Spleen (tissue), 13 donors: ENCODE data around the gene PEX10. TPM values are rescaled to one million over a fixed set of nuclear protein-coding genes. Genes with fewer than 3 reads are reported as not detected.
A peak's percentile ranks its signal among the peaks of the same experiment; 100 is the strongest.
"Not testable (repeated sequence)": the region's sequence is repeated elsewhere in the genome, so short reads cannot be mapped to it uniquely, and the experiment has no call there.

ENCODE experiments used
- DNase-seq: peaks from one replicate; pipeline ENCODE4 v3.0.0-alpha.2; 2020
- H3K27ac ChIP-seq, 8 donors: fragments of 200-600 bp; sonication (generic) in 7 of 8; 1 replicate in 4 of 8; 2 replicates in 4 of 8; pipeline versions ENCODE4 v1.5.0 to v1.8.0; 2016 to 2021; ENCODE audit warnings: inconsistent platforms in 4 of 8, mild to moderate bottlenecking in 4 of 8, moderate library complexity in 1 of 8
- H3K27me3 ChIP-seq, 7 donors: fragments of 200-600 bp; sonication (generic) in 6 of 7; replicated peaks in 1 of 7; 1 replicate in 4 of 7; 2 replicates in 3 of 7; pipeline versions ENCODE4 v1.5.0 to v1.8.0; 2016 to 2021; ENCODE audit warnings: inconsistent platforms in 3 of 7, mild to moderate bottlenecking in 1 of 7
- H3K36me3 ChIP-seq, 6 donors: fragments of 200-600 bp; sonication (generic) in 5 of 6; 1 replicate in 4 of 6; 2 replicates in 2 of 6; pipeline versions ENCODE4 v1.5.0 to v1.8.0; 2016 to 2021; ENCODE audit warnings: inconsistent platforms in 2 of 6
- H3K4me1 ChIP-seq, 6 donors: fragments of 200-600 bp; sonication (generic) in 5 of 6; 1 replicate in 3 of 6; 2 replicates in 3 of 6; pipeline versions ENCODE4 v1.5.0 to v1.8.0; 2016 to 2021; ENCODE audit warnings: inconsistent platforms in 3 of 6
- H3K4me3 ChIP-seq, 8 donors: fragments of 200-600 bp; sonication (generic) in 7 of 8; 1 replicate in 4 of 8; 2 replicates in 4 of 8; pipeline versions ENCODE4 v1.5.0 to v1.8.0; 2016 to 2021; ENCODE audit warnings: inconsistent platforms in 4 of 8, mild to moderate bottlenecking in 4 of 8, moderate library complexity in 2 of 8
- H3K9me3 ChIP-seq, 8 donors: fragments of 200-600 bp; sonication (generic) in 7 of 8; 1 replicate in 4 of 8; 2 replicates in 4 of 8; pipeline versions ENCODE4 v1.5.0 to v1.8.0; 2016 to 2021; ENCODE audit warnings: inconsistent platforms in 4 of 8
- POLR2A ChIP-seq, 3 donors: fragments of 450-650 bp; IDR thresholded peaks; one replicate each; pipeline ENCODE4 v1.5.1; 2017; ENCODE audit warnings: antibody characterized with exemption in 3 of 3, mild to moderate bottlenecking in 1 of 3
- POLR2AphosphoS5 ChIP-seq, 3 donors: sonication (generic); formaldehyde crosslinking; IDR thresholded peaks; one replicate each; pipeline ENCODE4 v1.5.1; 2017; ENCODE audit warnings: antibody characterized with exemption in 3 of 3
- WGBS, 5 donors: extraction: QIAGEN DNeasy Blood & Tissue Kit in 3 of 5; methylation state at CpG; one replicate each; pipeline versions ENCODE4 v1.1.5 to v1.1.7; 2013 to 2018; 5-methylcytosine and 5-hydroxymethylcytosine counted together
- intact Hi-C: fragments of 100-400 bp; cut with DNase I; formaldehyde crosslinking; loops from one replicate; pipeline ENCODE4 v1.15.0; 2023; ENCODE audit warnings: low total_unique reads
- long read RNA-seq, 2 donors: transcript quantifications; one replicate each; lab custom pipeline, GENCODE V29; 2026
- polyA plus RNA-seq, 3 donors: library from polyadenylated mRNA; stranded (reverse); fragments of 200-250 nt; gene quantifications; one replicate each; pipeline ENCODE4 v1.2.1, GENCODE V29; 2013
- total RNA-seq, 7 donors: library from RNA; depleted of rRNA in 3 of 7; stranded (reverse); fragments of >200 nt in 3 of 7; fragmentation: NEBNext Ultra II Directional in 4 of 7; extraction: Animal tissue kit (Norgen Biotek cat#: 25700) in 4 of 7; gene quantifications; one replicate each; pipeline versions ENCODE4 v1.1.0 to v1.2.1, GENCODE V29; 2016 to 2021
- TF ChIP-seq, protein P1 (sequence below), 11 experiments: fragments of 200-600 bp in 7 of 11; fragments of 450-650 bp in 4 of 11; sonication (generic) in 4 of 11; IDR thresholded peaks in 8 of 11; conservative IDR thresholded peaks in 3 of 11; 1 replicate in 7 of 11; 2 replicates in 4 of 11; pipeline versions ENCODE4 v1.4.0 to v1.8.0; 2016 to 2021; ENCODE audit warnings: antibody characterized with exemption in 11 of 11, inconsistent platforms in 4 of 11, mild to moderate bottlenecking in 1 of 11
- donor health status: healthy with polysubstance abuse.
- donor health status: DM: no; HTN: no; CAD: no; lungs with moderate emphysema.
- donor health status: DM: no; HTN: no; CAD: no.
- donor health status: Bipolar disorder and iron deficiency.
- donor health status: healthy.
- donor health status: DM: no; HTN: no; CAD: no.
- donor health status: DM: yes; HTN: yes; CAD: no.

Gene PEX10
- total RNA-seq: 10 to 100 TPM; 10.2 to 18.9 (median 16.3) TPM
- polyA plus RNA-seq: 10 to 100 TPM; 12.5 to 19.1 (median 13.0) TPM
- long read RNA-seq, donor 1, transcript PEX10-202 (6 exons, 1,997 nt): major isoform, 9 of 9 reads
- long read RNA-seq, donor 1, partial matches to known transcripts: 0 of 9 reads
- long read RNA-seq, donor 1, other reads (novel, unspliced or antisense): 0 of 9 reads
- long read RNA-seq, donor 2, transcript PEX10-202 (6 exons, 1,997 nt): major isoform, 7 of 7 reads
- long read RNA-seq, donor 2, partial matches to known transcripts: 0 of 7 reads
- long read RNA-seq, donor 2, other reads (novel, unspliced or antisense): 0 of 7 reads

DNA sequence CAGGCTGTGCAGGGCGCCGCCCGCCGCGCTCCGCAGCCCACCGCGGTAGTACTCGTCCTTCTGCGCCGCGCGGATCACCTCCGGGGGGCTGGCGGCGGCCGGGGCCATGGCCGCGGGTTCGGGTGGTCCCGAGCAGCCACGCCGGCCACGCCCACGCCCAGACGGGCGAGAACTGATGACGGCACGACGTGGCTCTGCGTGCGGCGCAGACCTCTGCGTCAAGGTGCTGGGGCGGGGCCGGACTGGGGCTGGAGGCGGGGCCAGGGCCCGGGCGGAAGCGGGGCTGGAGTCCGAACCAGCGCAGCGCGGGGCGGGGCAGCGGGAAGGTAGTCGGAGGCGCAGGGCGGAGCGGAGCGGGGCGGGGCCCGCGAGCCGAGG, at the start of gene PEX10:
Gene PEX10, minus strand, starts transcription at position 170 of the 378 bp plus-strand sequence. Its CDS starts 62 bp downstream, at position 108.
- Histone ChIP-seq H3K27me3 (peaks cover 0 to 24% (median 2%) of the 10 kb centered on the region in 7 donors), H3K9me3 (no peaks in the 10 kb centered on the region), H3K4me1 (peaks cover 29 to 70% (median 53%) of the 10 kb centered on the region in 6 donors), H3K36me3 (peaks cover 0 to 30% (median 18%) of the 10 kb centered on the region in 6 donors), H3K4me3 (peak within 1 kb of the TSS; percentile 75 to 97 (median 86)), H3K27ac (peak within 1 kb of the TSS; percentile 82 to 93 (median 89))
- intact Hi-C loops: loop anchor here (5.0 kb wide), 1 partner anchor 135 kb away; no protein-coding TSS in a partner anchor
- TF ChIP-seq POLR2AphosphoS5 (IDR thresholded peaks at IDR 0.05): peak; percentile 89 to 93 (median 90)
- TF ChIP-seq POLR2A (IDR thresholded peaks at IDR 0.05): peak in 2 of 3 donors; percentile 2 to 86
- TF ChIP-seq, protein P1, sequence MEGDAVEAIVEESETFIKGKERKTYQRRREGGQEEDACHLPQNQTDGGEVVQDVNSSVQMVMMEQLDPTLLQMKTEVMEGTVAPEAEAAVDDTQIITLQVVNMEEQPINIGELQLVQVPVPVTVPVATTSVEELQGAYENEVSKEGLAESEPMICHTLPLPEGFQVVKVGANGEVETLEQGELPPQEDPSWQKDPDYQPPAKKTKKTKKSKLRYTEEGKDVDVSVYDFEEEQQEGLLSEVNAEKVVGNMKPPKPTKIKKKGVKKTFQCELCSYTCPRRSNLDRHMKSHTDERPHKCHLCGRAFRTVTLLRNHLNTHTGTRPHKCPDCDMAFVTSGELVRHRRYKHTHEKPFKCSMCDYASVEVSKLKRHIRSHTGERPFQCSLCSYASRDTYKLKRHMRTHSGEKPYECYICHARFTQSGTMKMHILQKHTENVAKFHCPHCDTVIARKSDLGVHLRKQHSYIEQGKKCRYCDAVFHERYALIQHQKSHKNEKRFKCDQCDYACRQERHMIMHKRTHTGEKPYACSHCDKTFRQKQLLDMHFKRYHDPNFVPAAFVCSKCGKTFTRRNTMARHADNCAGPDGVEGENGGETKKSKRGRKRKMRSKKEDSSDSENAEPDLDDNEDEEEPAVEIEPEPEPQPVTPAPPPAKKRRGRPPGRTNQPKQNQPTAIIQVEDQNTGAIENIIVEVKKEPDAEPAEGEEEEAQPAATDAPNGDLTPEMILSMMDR (IDR thresholded peaks at IDR 0.05 in 8 of 11, conservative IDR thresholded peaks at IDR 0.05 in 3 of 11): peak in 2 of 11 experiments; percentile 21 to 43
- DNase-seq: peak; percentile 100
- WGBS, 5 donors: 0 to 1% (median 0%) methylated on average over 5 to 55 of the region's 55 CpGs

DNA sequence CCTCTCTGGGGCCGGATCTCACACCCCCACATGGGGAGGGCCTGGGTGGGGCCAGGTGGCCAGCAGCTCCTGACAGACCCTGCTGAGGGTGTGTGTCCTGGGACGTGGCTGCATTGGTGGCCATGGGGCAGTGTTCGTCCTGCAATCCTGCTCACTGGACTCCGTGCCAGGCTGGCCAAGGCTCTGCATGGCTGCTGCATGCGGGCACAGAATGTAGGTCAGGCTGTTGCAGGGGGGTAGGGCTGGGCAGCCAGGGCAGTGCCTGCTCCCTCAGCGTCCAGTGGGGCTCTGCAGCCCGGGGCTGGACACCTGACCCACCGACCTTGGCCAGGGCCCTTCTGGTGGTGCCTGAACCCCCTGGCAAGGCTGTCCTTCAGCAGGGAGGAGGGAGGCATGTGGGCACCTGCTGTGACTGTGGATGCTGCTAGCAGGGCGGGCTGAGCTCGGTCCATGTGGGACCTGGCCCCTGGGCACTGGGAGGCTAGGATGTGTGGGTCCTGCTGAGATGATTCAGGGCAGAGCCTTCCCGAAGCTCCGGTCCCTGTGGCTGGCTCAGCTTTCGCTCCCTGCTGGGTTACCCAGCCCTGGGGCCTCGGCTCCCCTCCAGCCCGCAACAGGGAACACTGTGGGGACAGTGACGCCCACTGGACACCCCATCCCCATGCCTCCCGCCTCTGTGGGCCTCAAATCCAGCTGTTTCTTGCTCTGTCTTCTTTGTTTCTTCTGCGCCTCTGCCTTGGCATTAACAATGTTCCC, 48.8 kb upstream of the PEX10 start:
- Histone ChIP-seq H3K9me3 (no peaks in the 10 kb centered on the region), H3K27ac (no peak overlapping the region), H3K27me3 (peaks cover 0 to 73% (median 29%) of the 10 kb centered on the region in 7 donors), H3K4me3 (no peak overlapping the region), H3K36me3 (no peaks in the 10 kb centered on the region), H3K4me1 (peaks cover 0 to 18% (median 6%) of the 10 kb centered on the region in 6 donors)
- no peak for TF ChIP-seq POLR2AphosphoS5 (IDR thresholded peaks at IDR 0.05)
- TF ChIP-seq POLR2A (IDR thresholded peaks at IDR 0.05): no peak
- TF ChIP-seq, protein P1 (IDR thresholded peaks at IDR 0.05 in 8 of 11, conservative IDR thresholded peaks at IDR 0.05 in 3 of 11): no peak
- 76 to 92% (median 80%) methylated on average over 12 to 18 of the region's 18 CpGs for WGBS, 5 donors
- intact Hi-C loops: no loop called here
- no peak for DNase-seq

DNA sequence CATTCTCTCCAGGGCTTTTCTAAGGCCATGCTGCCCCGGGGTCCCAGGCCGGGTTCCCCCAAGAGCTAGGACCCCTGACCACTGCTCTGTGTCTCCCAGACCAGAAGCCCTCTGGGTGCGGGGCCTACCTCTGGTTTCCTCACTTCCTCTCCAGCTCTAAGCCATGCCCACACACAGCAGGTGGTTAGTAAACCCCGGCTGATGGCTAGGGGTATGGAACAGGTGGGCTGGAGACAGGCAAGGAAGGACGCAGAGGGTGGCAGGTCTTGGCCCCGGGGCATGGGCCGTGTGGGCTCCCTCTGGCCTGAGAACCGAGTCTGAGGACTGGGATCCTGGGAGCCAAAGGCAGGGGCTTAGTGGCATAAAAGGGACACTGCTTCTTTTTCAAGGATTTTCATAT, 47.8 kb upstream of the PEX10 start:
- Histone ChIP-seq H3K4me1 (peaks cover 0 to 14% (median 5%) of the 10 kb centered on the region in 6 donors), H3K27me3 (peaks cover 0 to 73% (median 27%) of the 10 kb centered on the region in 7 donors), H3K9me3 (no peaks in the 10 kb centered on the region), H3K27ac (no peak overlapping the region), H3K4me3 (no peak overlapping the region), H3K36me3 (no peaks in the 10 kb centered on the region)
- no peak for DNase-seq
- TF ChIP-seq POLR2AphosphoS5 (IDR thresholded peaks at IDR 0.05) (no peak), POLR2A (IDR thresholded peaks at IDR 0.05) (no peak)
- TF ChIP-seq, protein P1 (IDR thresholded peaks at IDR 0.05 in 8 of 11, conservative IDR thresholded peaks at IDR 0.05 in 3 of 11): no peak
- 54 to 72% (median 60%) methylated on average over 8 of the region's 8 CpGs for WGBS, 5 donors
- intact Hi-C loops: no loop called here

DNA sequence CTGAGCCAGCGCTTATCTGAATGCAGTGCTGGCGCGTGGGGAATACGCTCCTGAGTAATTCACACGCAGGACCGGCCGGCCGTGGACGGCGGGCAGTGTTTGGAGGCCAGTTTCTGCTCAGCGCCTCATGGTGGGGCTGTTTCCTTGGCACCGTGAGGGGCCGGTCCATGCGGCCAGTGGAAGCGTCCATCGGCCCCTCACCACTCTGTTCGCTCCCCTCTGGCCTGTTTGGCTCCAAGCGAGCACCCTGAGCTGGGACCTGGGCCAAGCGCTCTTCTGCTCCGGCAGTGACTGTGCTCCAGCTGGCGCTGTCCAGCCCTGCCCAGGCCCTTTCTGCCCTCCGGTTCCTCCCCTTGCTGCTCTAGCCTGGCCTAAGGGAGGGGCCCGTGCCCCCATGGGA, 47.4 kb upstream of the PEX10 start:
- no peak overlapping the region for H3K27ac ChIP-seq
- DNase-seq: no peak
- no peaks in the 10 kb centered on the region for H3K9me3 ChIP-seq
- H3K4me1 ChIP-seq: peaks cover 0 to 14% (median 5%) of the 10 kb centered on the region in 6 donors
- intact Hi-C loops: no loop called here
- WGBS, 5 donors: 61 to 71% (median 69%) methylated on average over 23 of the region's 23 CpGs
- H3K27me3 ChIP-seq: peaks cover 0 to 73% (median 25%) of the 10 kb centered on the region in 7 donors
- H3K4me3 ChIP-seq: no peak overlapping the region
- TF ChIP-seq, protein P1 (IDR thresholded peaks at IDR 0.05 in 8 of 11, conservative IDR thresholded peaks at IDR 0.05 in 3 of 11): peak in 6 of 11 experiments; percentile 22 to 48 (median 32)
- TF ChIP-seq POLR2AphosphoS5 (IDR thresholded peaks at IDR 0.05): peak in 2 of 3 donors; percentile 42 to 58
- TF ChIP-seq POLR2A (IDR thresholded peaks at IDR 0.05): no peak
- H3K36me3 ChIP-seq: no peaks in the 10 kb centered on the region

DNA sequence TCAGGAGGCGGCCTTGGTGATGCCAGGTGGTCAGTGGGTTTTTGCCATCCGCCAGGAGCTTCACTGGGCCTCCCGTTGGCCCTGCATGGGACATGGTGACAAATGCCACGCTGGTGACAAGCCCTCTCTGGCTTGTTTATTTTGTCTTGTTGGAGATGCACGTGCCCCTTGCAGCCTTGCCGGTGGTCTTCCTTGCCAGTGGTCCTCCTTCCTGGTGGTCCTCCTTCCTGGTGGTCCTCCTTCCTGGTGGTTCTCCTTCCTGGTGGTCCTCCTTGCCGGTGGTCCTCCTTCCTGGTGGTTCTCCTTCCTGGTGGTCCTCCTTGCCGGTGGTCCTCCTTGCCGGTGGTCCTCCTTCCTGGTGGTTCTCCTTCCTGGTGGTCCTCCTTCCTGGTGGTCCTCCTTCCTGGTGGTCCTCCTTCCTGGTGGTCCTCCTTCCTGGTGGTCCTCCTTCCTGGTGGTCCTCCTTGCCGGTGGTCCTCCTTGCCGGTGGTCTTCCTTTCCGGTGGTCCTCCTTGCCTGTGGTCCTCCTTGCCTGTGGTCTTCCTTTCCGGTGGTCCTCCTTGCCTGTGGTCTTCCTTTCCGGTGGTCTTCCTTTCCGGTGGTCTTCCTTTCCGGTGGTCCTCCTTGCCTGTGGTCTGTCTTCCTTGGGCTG, 46.9 kb upstream of the PEX10 start:
- H3K9me3 ChIP-seq, intact Hi-C loops, H3K27ac ChIP-seq, H3K36me3 ChIP-seq, H3K4me3 ChIP-seq, DNase-seq: not testable (repeated sequence)
- WGBS, 5 donors: 66 to 82% (median 71%) methylated on average over 14 to 16 of the region's 16 CpGs
- H3K4me1 ChIP-seq: peaks cover 0 to 14% (median 5%) of the 10 kb centered on the region in 6 donors
- H3K27me3 ChIP-seq: peaks cover 0 to 73% (median 20%) of the 10 kb centered on the region in 7 donors
